HepG2 (cell line): ENCODE data around the gene TMEM14B. TPM values are rescaled to one million over a fixed set of nuclear protein-coding genes. Genes with fewer than 3 reads are reported as not detected.

ENCODE experiments used
- DDIT3 ChIP-seq: sonication (generic); formaldehyde crosslinking; IDR thresholded peaks from 2 replicates; pipeline ENCODE4 v1.4.0; 2020; ENCODE audit warnings: mild to moderate bottlenecking, missing genetic modification reagents
- HBP1 ChIP-seq: IDR thresholded peaks from 2 replicates; pipeline ENCODE4 v1.6.1; 2016; ENCODE audit warnings: low read depth, control low read depth
- HNF1A ChIP-seq, 2 experiments: sonication (generic) in 1 of 2; formaldehyde crosslinking in 1 of 2; IDR thresholded peaks; 2 replicates each; pipeline versions ENCODE4 v1.4.0 to v1.6.1; 2016 to 2020; ENCODE audit warnings: borderline replicate concordance in 1 of 2, low read depth in 1 of 2, mild to moderate bottlenecking in 1 of 2, missing genetic modification reagents in 1 of 2
- IRX3 ChIP-seq: sonication (generic); formaldehyde crosslinking; IDR thresholded peaks from 2 replicates; pipeline ENCODE4 v1.8.1; 2023; ENCODE audit warnings: mild to moderate bottlenecking, low read depth, missing genetic modification reagents, borderline replicate concordance
- KAT2B ChIP-seq: fragments of 150-350 bp; IDR thresholded peaks from 2 replicates; pipeline ENCODE4 v1.6.1; 2014; ENCODE audit warnings: low read depth, low read length, borderline replicate concordance
- NCOA1 ChIP-seq: sonication (generic); formaldehyde crosslinking; IDR thresholded peaks from 2 replicates; pipeline ENCODE4 v1.9.0; 2021; ENCODE audit warnings: missing genetic modification reagents
- NFKBIZ ChIP-seq: IDR thresholded peaks from 2 replicates; pipeline ENCODE4 v1.6.1; 2018; ENCODE audit warnings: missing genetic modification reagents, missing compliant biosample characterization
- RARA ChIP-seq: IDR thresholded peaks from 2 replicates; pipeline ENCODE4 v1.6.1; 2016; ENCODE audit warnings: missing genetic modification reagents, missing compliant biosample characterization
- STAT6 ChIP-seq: sonication (generic); formaldehyde crosslinking; IDR thresholded peaks from 2 replicates; pipeline ENCODE4 v1.4.0; 2020; ENCODE audit warnings: missing genetic modification reagents, mild to moderate bottlenecking, borderline replicate concordance
- TSC22D2 ChIP-seq: sonication (generic); formaldehyde crosslinking; IDR thresholded peaks from 2 replicates; pipeline ENCODE4 v1.5.1; 2020; ENCODE audit warnings: missing genetic modification reagents, mild to moderate bottlenecking, borderline replicate concordance
- ZKSCAN8 ChIP-seq: IDR thresholded peaks from 2 replicates; pipeline ENCODE4 v1.6.1; 2016; ENCODE audit warnings: borderline replicate concordance, missing genetic modification reagents, missing compliant biosample characterization
- ZNF562 ChIP-seq: sonication (generic); formaldehyde crosslinking; IDR thresholded peaks from 2 replicates; pipeline ENCODE4 v1.8.0; 2022; ENCODE audit warnings: missing genetic modification reagents, borderline replicate concordance
- ZNF569 ChIP-seq: sonication (generic); formaldehyde crosslinking; IDR thresholded peaks from 2 replicates; pipeline ENCODE4 v1.5.0; 2020; ENCODE audit warnings: mild to moderate bottlenecking, missing genetic modification reagents, moderate library complexity, borderline replicate concordance
- ZNF607 ChIP-seq: sonication (generic); formaldehyde crosslinking; IDR thresholded peaks from 2 replicates; pipeline ENCODE4 v1.5.1; 2020; ENCODE audit warnings: missing genetic modification reagents, mild to moderate bottlenecking, borderline replicate concordance
- ZNF782 ChIP-seq: sonication (generic); formaldehyde crosslinking; IDR thresholded peaks from 2 replicates; pipeline ENCODE4 v1.4.0; 2020; ENCODE audit warnings: missing genetic modification reagents, mild to moderate bottlenecking, borderline replicate concordance
- ZSCAN20 ChIP-seq: sonication (generic); formaldehyde crosslinking; IDR thresholded peaks from 2 replicates; pipeline ENCODE4 v1.4.0; 2020; ENCODE audit warnings: missing genetic modification reagents, mild to moderate bottlenecking, borderline replicate concordance
- ZUFSP ChIP-seq: sonication (generic); formaldehyde crosslinking; IDR thresholded peaks from 2 replicates; pipeline ENCODE4 v1.9.0; 2021; ENCODE audit warnings: missing genetic modification reagents, mild to moderate bottlenecking, borderline replicate concordance
- polyA plus RNA-seq, 8 experiments: library from polyadenylated mRNA; depleted of rRNA in 3 of 8; stranded (reverse) in 7 of 8; unstranded in 1 of 8; fragments of >200 nt; fragmentation: Illumina TruSeq in 4 of 8; extraction: Trizol in 4 of 8; gene quantifications; 2 replicates each; pipeline versions ENCODE4 v1.2.1 to v1.2.3, GENCODE V29; 2011 to 2016; ENCODE audit warnings: low read depth in 4 of 8, missing spikeins in 1 of 8, mixed read lengths in 1 of 8; ENCODE audit not compliant: insufficient read depth in 1 of 8
- total RNA-seq, 5 experiments: library from RNA; depleted of rRNA; stranded (reverse); fragments of >200 nt; fragmentation: Illumina TruSeq; extraction: Trizol; gene quantifications; 2 replicates each; pipeline ENCODE4 v1.2.3, GENCODE V29; 2016; ENCODE audit warnings: low read depth in 1 of 5

TMEM14B gene
- total and polyA plus RNA-seq, 2 of the 13 experiments (the other 11 are each of a cell fraction or from before 2014, with no cell fraction given), result 133 to 200 TPM

GRCh38 chr6:10747251-10747972, at the start of gene TMEM14B (continued):
- TF ChIP-seq HNF1A (IDR thresholded peaks at IDR 0.05; ENCODE audit: low read depth) (no peak), HNF1A (CRISPR knock-in tag; IDR thresholded peaks at IDR 0.05; ENCODE audit: borderline replicate concordance) (peak; percentile 82; the same call in 1 of the 2 replicates), ZNF569 (CRISPR knock-in tag) (no peak; the same call in 1 of the 2 replicates), TSC22D2 (peak; percentile 70; the same call in 1 of the 2 replicates), ZKSCAN8 (peak; percentile 75; the same call in 1 of the 2 replicates), RARA (peak; percentile 65), NFKBIZ (peak; percentile 5; the same call in 1 of the 2 replicates), ZUFSP (CRISPR knock-in tag) (no peak), ZSCAN20 (CRISPR knock-in tag) (peak; percentile 23; the same call in 1 of the 2 replicates), ZNF562 (CRISPR knock-in tag) (no peak), ZNF782 (no peak; the same call in 1 of the 2 replicates), HBP1 (CRISPR knock-in tag) (peak; percentile 80), ZNF607 (CRISPR knock-in tag) (peak; percentile 86), DDIT3 (CRISPR knock-in tag) (no peak), STAT6 (CRISPR knock-in tag) (peak; percentile 69; the same call in 1 of the 2 replicates), KAT2B (no peak), IRX3 (peak; percentile 76; the same call in 1 of the 2 replicates), NCOA1 (CRISPR knock-in tag) (no peak)
